D721Med (cell line): ENCODE measurements around the gene PANX2.
"Not testable (repeated sequence)": the region's sequence is repeated elsewhere in the genome, so short reads cannot be mapped to it uniquely, and the experiment has no call there.

Experiments
- DNase-seq: peaks from one replicate; pipeline ENCODE4 v3.0.0; 2011; ENCODE audit warnings: low spot score; ENCODE audit not compliant: insufficient read length
- FAIRE-seq: peaks from 2 replicates; lab custom pipeline; 2011; peaks lifted over from hg19 to GRCh38; lab: Jason Lieb, UNC
- TF ChIP-seq, protein P1 (sequence below): IDR thresholded peaks from 2 replicates; pipeline ENCODE4 v1.5.1; 2012; ENCODE audit warnings: mild to moderate bottlenecking, control low read depth; ENCODE audit not compliant: insufficient read depth; ENCODE audit errors: missing control alignments

PANX2 gene

DNA sequence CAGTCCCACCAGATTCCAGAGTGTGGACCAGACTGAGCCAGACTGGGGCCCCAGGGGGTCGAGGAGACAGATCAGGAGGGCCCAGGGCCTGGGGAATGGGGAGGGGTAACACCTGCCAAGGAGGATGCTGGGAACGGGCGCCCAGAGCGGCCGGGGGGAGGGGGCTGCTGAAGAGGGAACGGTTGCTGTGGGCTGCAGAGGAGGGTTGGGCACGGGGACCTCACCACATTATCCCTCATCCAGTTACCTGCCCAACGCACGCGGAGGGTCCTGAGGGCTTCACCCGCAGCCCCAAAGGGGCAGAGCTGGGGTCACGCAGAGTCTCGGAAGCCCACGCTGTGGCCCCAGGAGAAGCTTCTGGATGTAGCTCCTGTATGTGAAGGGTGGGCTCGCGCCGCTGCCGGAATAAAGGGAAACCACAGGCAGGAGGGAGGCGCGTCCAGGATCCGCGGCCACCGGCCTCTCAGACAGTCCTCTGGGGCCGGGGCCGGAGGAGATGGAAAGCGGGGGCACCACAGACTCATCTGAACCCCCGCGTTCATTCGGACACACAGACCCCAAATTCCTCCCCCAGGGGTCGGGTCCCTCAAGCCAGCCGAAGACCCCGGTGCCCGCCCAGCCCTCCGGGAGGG is 29.4 kb downstream of the PANX2 start:
- no peak for FAIRE-seq
- TF ChIP-seq, protein P1, sequence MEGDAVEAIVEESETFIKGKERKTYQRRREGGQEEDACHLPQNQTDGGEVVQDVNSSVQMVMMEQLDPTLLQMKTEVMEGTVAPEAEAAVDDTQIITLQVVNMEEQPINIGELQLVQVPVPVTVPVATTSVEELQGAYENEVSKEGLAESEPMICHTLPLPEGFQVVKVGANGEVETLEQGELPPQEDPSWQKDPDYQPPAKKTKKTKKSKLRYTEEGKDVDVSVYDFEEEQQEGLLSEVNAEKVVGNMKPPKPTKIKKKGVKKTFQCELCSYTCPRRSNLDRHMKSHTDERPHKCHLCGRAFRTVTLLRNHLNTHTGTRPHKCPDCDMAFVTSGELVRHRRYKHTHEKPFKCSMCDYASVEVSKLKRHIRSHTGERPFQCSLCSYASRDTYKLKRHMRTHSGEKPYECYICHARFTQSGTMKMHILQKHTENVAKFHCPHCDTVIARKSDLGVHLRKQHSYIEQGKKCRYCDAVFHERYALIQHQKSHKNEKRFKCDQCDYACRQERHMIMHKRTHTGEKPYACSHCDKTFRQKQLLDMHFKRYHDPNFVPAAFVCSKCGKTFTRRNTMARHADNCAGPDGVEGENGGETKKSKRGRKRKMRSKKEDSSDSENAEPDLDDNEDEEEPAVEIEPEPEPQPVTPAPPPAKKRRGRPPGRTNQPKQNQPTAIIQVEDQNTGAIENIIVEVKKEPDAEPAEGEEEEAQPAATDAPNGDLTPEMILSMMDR, result no peak
- no peak for DNase-seq

GRCh38 chr22:50200461-50201190 is 30.1 kb downstream of the PANX2 start, which contains the start of gene SELENOO:
SELENOO (plus strand) TSS chr22:50201011; CDS start chr22:50201037, 26 bp downstream.
- DNase-seq (peak; percentile 81), FAIRE-seq (no peak)
- TF ChIP-seq, protein P1, result no peak

- TF ChIP-seq, protein P1, result no peak
- FAIRE-seq, result no peak
- no peak for DNase-seq
Observed at GRCh38 chr22:50201191-50202129, 30.9 kb downstream of the PANX2 start.

- FAIRE-seq (no peak), DNase-seq (no peak)
- TF ChIP-seq, protein P1, result no peak
Observed at GRCh38 chr22:50202130-50202666, 31.7 kb downstream of the PANX2 start.

GRCh38 chr22:50203288-50203687 is 32.8 kb downstream of the PANX2 start:
- FAIRE-seq (no peak), DNase-seq (no peak)
- TF ChIP-seq, protein P1, result no peak

GRCh38 chr22:50204571-50204970 is 34.0 kb downstream of the PANX2 start:
- TF ChIP-seq, protein P1, result no peak
- FAIRE-seq, result no peak
- no peak for DNase-seq

GRCh38 chr22:50204998-50205397 is 34.5 kb downstream of the PANX2 start:
- DNase-seq, FAIRE-seq: not testable (repeated sequence)
